Hepatocyte (in vitro differentiated cells): Measurements from ENCODE around the gene CPEB3. TPM values are rescaled to one million over a fixed set of nuclear protein-coding genes. Genes with fewer than 3 reads are reported as not detected.

Experiments
- DNase-seq: peaks from one replicate; pipeline ENCODE4 v3.0.0-alpha.2; 2016; ENCODE audit warnings: low spot score
- H2AFZ ChIP-seq: fragments of 200-600 bp; sonication (generic); 2 replicates; pipeline ENCODE4 v1.6.0; 2016; ENCODE audit warnings: antibody characterized with exemption, mild to moderate bottlenecking
- H3K27ac ChIP-seq: fragments of 200-600 bp; sonication (generic); 2 replicates; pipeline ENCODE4 v1.5.1; 2016; ENCODE audit warnings: mild to moderate bottlenecking
- H3K27me3 ChIP-seq: fragments of 200-600 bp; sonication (generic); 2 replicates; pipeline ENCODE4 v1.6.1; 2016
- H3K36me3 ChIP-seq: fragments of 200-600 bp; sonication (generic); replicated peaks from 2 replicates; pipeline ENCODE4 v1.5.1; 2016; ENCODE audit warnings: low read depth; ENCODE audit not compliant: insufficient read depth
- H3K4me1 ChIP-seq: fragments of 200-600 bp; sonication (generic); 2 replicates; pipeline ENCODE4 v1.5.1; 2016; ENCODE audit warnings: mild to moderate bottlenecking, moderate library complexity; ENCODE audit not compliant: insufficient read depth
- H3K4me2 ChIP-seq: fragments of 200-600 bp; sonication (generic); 2 replicates; pipeline ENCODE4 v1.6.0; 2016
- H3K4me3 ChIP-seq: fragments of 200-600 bp; sonication (generic); 2 replicates; pipeline ENCODE4 v1.5.1; 2016; ENCODE audit warnings: mild to moderate bottlenecking
- H3K79me2 ChIP-seq: fragments of 200-600 bp; sonication (generic); 2 replicates; pipeline ENCODE4 v1.6.0; 2017; ENCODE audit warnings: mild to moderate bottlenecking
- H3K9me2 ChIP-seq: fragments of 200-600 bp; sonication (generic); replicated peaks from 2 replicates; pipeline ENCODE4 v1.6.0; 2017; ENCODE audit warnings: mild to moderate bottlenecking; ENCODE audit not compliant: insufficient read depth
- H3K9me3 ChIP-seq: fragments of 200-600 bp; sonication (generic); 2 replicates; pipeline ENCODE4 v1.5.1; 2016; ENCODE audit warnings: low read depth, mild to moderate bottlenecking
- H4K20me1 ChIP-seq: fragments of 200-600 bp; sonication (generic); 2 replicates; pipeline ENCODE4 v1.6.0; 2016; ENCODE audit warnings: mild to moderate bottlenecking; ENCODE audit not compliant: insufficient read depth, poor library complexity, severe bottlenecking
- CTCF ChIP-seq: fragments of 200-600 bp; sonication (generic); IDR thresholded peaks from 2 replicates; pipeline ENCODE4 v1.5.1; 2016; ENCODE audit warnings: antibody characterized with exemption, mild to moderate bottlenecking; ENCODE audit not compliant: poor library complexity
- EZH2 ChIP-seq: fragments of 200-600 bp; sonication (generic); IDR thresholded peaks from 2 replicates; pipeline ENCODE4 v1.6.1; 2016; ENCODE audit warnings: antibody characterized with exemption, mild to moderate bottlenecking, borderline replicate concordance
- EZH2phosphoT487 ChIP-seq: fragments of 200-600 bp; sonication (generic); IDR thresholded peaks from one replicate; pipeline ENCODE4 v1.6.1; 2018; ENCODE audit warnings: antibody characterized with exemption, mild to moderate bottlenecking, low read depth, moderate library complexity; ENCODE audit not compliant: unreplicated experiment, severe bottlenecking
- WGBS: methylation state at CpG from one replicate; pipeline ENCODE4 v1.1.6; 2016; ENCODE audit warnings: low lambda C conversion rate; ENCODE audit errors: missing lambda C conversion rate; 5-methylcytosine and 5-hydroxymethylcytosine counted together
- polyA plus RNA-seq: library from polyadenylated mRNA; unstranded; fragments of >200 nt; fragmentation: Nextera tagmentation; extraction: Ambion mirVana; gene quantifications from 2 replicates; pipeline ENCODE4 v1.2.1, GENCODE V29; 2016
- total RNA-seq: library from RNA; depleted of rRNA; stranded (reverse); fragments of >200 nt; gene quantifications from 2 replicates; pipeline ENCODE4 v1.2.3, GENCODE V29; 2014

CPEB3 gene
- total and polyA plus RNA-seq, 2 experiments from 2014 or later, result 4.0 to 4.9 TPM

DNA sequence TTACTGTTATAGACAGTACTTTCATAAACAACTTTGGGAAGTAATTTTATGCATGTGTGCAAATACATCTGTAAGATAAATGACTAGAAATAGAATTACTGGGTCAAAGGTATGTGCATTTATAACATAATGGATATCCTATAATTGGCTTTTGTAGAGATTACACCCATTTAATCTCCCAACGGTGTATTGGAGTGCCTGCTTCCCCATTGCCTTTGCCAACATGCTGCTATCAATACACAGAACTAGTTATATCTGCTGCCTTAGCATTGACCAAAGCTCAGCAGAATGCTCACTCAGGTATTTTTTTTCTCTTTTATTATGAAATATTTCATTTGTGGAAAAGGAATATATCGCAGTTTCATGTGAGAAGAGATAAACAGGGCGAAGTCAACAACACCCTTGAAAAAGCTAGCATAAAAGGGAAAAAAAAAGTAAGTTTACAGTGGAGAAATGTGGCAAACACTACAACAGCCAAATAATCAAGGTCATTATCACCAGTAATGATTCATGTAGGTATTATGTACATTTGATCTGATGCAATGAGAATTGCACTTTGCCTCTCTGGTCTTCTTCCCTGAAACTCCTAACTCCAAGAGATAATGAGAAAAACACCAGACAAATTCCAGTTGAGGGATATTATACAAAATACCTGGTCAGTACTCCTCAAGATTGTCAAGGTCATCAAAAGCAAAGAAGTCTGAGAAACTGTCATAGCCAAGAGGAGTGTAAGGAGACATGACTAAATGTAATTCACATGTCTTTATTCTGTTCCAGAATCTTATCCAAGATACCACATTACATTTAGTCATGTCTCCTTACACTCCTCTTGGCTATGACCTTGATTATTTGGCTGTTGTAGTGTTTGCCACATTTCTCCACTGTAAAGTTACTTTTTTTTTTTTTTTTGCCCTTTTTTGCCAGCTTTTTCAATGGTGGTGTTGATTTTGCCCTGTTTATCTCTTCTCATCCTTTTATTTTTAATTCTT, 36.9 kb upstream of the CPEB3 start:
- 81% methylated on average over 3 of the region's 3 CpGs for WGBS
- H3K9me3 ChIP-seq, result no peaks in the 10 kb centered on the region
- peak overlapping the region; percentile 11 for H3K4me2 ChIP-seq
- no peak overlapping the region for H3K4me3 ChIP-seq
- H3K9me2 ChIP-seq, result no peaks in the 10 kb centered on the region
- peaks cover 89% of the 10 kb centered on the region for H3K79me2 ChIP-seq
- peak overlapping the region; percentile 13 for H3K27ac ChIP-seq
- TF ChIP-seq EZH2phosphoT487 (no peak), CTCF (no peak), EZH2 (no peak)
- no peak for DNase-seq
- no peaks in the 10 kb centered on the region for H3K36me3 ChIP-seq
- peaks cover 16% of the 10 kb centered on the region for H3K4me1 ChIP-seq
- peaks cover 49% of the 10 kb centered on the region for H4K20me1 ChIP-seq
- H2AFZ ChIP-seq, result no peak overlapping the region
- H3K27me3 ChIP-seq, result no peaks in the 10 kb centered on the region

GRCh38 chr10:92323079-92323478, 32.2 kb upstream of the CPEB3 start:
- 96% methylated on average over 2 of the region's 2 CpGs for WGBS
- Histone ChIP-seq H4K20me1 (peaks cover 35% of the 10 kb centered on the region), H3K9me3 (no peaks in the 10 kb centered on the region), H3K9me2 (no peaks in the 10 kb centered on the region), H2AFZ (no peak overlapping the region), H3K27ac (no peak overlapping the region), H3K4me3 (no peak overlapping the region), H3K36me3 (no peaks in the 10 kb centered on the region), H3K79me2 (peaks cover 88% of the 10 kb centered on the region), H3K4me2 (no peak overlapping the region), H3K4me1 (peaks cover 14% of the 10 kb centered on the region), H3K27me3 (no peaks in the 10 kb centered on the region)
- no peak for TF ChIP-seq EZH2phosphoT487
- TF ChIP-seq CTCF, result no peak
- TF ChIP-seq EZH2, result no peak
- DNase-seq, result no peak

DNA sequence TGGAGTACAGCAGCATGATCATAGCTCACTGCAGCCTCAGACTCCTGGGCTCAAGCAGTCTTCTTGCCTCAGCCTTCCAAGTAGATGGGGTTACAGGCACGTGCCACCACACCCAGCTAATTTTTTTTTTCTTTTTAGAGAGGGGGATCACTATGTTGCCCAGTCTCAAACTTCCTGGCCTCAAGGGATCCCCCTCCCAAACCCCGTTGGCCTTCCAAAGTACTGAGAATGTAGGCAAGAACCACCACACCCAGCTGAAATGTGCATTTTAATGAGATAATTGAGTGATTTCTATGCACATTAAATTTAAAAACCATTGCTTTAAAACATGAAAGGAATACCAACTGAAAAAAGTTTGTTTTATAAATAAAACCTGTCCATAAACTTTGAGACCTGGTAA, 25.7 kb upstream of the CPEB3 start:
- 75% methylated on average over 2 of the region's 2 CpGs for WGBS
- peaks cover 86% of the 10 kb centered on the region for H3K79me2 ChIP-seq

More for the DNA sequence above, 25.7 kb upstream of the CPEB3 start:
- Histone ChIP-seq H3K36me3 (no peaks in the 10 kb centered on the region), H3K27ac (no peak overlapping the region), H3K4me2 (no peak overlapping the region), H2AFZ (no peak overlapping the region), H3K4me1 (no peaks in the 10 kb centered on the region), H3K9me2 (no peaks in the 10 kb centered on the region), H3K4me3 (no peak overlapping the region), H3K27me3 (no peaks in the 10 kb centered on the region), H4K20me1 (peaks cover 26% of the 10 kb centered on the region), H3K9me3 (no peaks in the 10 kb centered on the region)
- DNase-seq, result no peak
- no peak for TF ChIP-seq EZH2phosphoT487
- no peak for TF ChIP-seq EZH2
- TF ChIP-seq CTCF, result no peak
